ENCODE measurements around the gene TRERF1.

GRCh38 chr6:42448391-42448790 is 3.3 kb downstream of the TRERF1 start:
- TF ChIP-seq CTCF (optimal IDR thresholded peaks at IDR 0.05 in 1 of 3, IDR thresholded peaks at IDR 0.05 in 1 of 3, conservative IDR thresholded peaks at IDR 0.05 in 1 of 3; ENCODE audit: extremely low read depth in 1 of 3, insufficient read depth in 2 of 3, low read length in 3 of 3), result no peak
- no peak for TF ChIP-seq EZH2 (IDR thresholded peaks at IDR 0.05; ENCODE audit: low read length)

All from keratinocyte (primary cell).